ENCODE measurements around the gene RC3H2. TPM values are rescaled to one million over a fixed set of nuclear protein-coding genes. Genes with fewer than 3 reads are reported as not detected.
"Not testable (repeated sequence)": the region's sequence is repeated elsewhere in the genome, so short reads cannot be mapped to it uniquely, and the experiment has no call there.

Gene RC3H2
- total RNA-seq, 4 donors from 2014 or later = 42.5 to 163 (median 54.7) TPM

DNA sequence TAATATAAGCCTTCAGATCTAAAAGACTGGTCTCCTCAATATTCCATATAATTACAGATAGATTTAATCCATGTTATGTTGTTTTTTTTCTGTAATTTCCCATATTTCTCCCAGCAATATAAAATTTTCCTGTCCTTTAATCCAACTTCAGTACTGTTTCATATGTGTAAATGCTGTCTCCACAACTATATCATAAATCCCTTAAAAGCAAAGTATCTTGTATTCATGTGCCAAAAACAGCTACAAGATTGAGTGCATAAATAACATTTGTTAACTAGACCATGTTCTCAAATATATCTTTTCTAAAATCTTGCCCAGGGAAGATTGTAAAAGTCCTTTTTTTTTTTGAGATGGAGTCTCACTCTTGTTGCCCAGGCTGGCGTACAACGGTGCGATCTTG, 41.8 kb downstream of the RC3H2 start:
- intact Hi-C loops (cut with DNase I; ENCODE audit: low total_unique reads) (no loop called here), in situ Hi-C loops (cut with MboI; ENCODE audit: low pct_ligation_motif_present in 1 of 4, low pct_unique_long_range_greater_than_20kb in 1 of 4, low sequenced_read_pairs in 3 of 4) (no loop called here)
- Histone ChIP-seq H3K4me1 (no peaks in the 10 kb centered on the region), H3K4me3 (no peak overlapping the region), H3K27me3 (no peaks in the 10 kb centered on the region), H3K36me3 (peaks cover 0 to 25% (median 6%) of the 10 kb centered on the region in 4 donors), H3K27ac (no peak overlapping the region), H3K9me3 (no peaks in the 10 kb centered on the region)
- TF ChIP-seq POLR2AphosphoS5 (IDR thresholded peaks at IDR 0.05) = no peak
- TF ChIP-seq EP300 (IDR thresholded peaks at IDR 0.05; ENCODE audit: low read depth) = no peak
- no peak for TF ChIP-seq POLR2A (IDR thresholded peaks at IDR 0.05)
- TF ChIP-seq, protein P1, sequence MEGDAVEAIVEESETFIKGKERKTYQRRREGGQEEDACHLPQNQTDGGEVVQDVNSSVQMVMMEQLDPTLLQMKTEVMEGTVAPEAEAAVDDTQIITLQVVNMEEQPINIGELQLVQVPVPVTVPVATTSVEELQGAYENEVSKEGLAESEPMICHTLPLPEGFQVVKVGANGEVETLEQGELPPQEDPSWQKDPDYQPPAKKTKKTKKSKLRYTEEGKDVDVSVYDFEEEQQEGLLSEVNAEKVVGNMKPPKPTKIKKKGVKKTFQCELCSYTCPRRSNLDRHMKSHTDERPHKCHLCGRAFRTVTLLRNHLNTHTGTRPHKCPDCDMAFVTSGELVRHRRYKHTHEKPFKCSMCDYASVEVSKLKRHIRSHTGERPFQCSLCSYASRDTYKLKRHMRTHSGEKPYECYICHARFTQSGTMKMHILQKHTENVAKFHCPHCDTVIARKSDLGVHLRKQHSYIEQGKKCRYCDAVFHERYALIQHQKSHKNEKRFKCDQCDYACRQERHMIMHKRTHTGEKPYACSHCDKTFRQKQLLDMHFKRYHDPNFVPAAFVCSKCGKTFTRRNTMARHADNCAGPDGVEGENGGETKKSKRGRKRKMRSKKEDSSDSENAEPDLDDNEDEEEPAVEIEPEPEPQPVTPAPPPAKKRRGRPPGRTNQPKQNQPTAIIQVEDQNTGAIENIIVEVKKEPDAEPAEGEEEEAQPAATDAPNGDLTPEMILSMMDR (IDR thresholded peaks at IDR 0.05) = no peak
- 93% methylated on average over 3 of the region's 3 CpGs; no CpG with 5 or more reads in 1 of the 2 donors for WGBS, 2 donors (ENCODE audit: low coverage in 1 of 2)
- DNase-seq = no peak

DNA sequence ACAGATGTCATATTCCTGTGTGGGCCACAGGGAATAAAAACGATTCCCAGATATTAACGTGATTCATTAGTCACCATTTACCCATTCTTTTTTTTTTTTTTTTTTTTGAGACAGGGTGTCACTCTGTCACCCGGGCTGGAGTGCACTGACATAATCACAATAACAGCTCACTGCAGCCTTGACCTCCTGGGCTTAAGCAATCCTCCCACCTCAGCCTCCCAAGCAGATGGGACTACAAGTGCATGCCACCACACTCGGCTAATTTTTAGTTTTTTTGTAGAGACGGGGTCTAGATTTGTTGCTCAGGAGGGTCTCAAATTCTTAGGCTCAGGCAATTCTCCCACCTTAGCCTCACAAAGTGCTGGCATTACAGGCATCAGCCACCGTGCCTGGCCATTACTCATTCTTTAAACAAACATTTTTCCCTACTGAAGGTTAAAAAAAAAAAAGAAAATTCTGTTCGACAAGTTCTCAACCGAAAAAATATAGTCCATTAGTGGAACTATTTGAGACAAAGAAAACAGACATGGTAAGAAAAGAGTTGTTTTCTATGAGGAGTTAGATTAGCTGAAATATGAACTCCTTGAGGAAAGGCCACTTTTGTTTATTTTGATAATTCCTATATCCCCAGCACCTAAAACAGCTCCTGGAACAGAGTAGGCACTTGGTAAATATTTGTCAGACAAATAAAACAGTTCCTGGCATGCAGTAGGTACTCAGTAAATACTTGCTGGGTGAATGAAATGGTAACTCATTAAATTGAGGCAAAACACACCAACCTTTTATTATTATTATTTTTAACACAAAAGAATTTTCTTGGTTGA, 44.6 kb downstream of the RC3H2 start:
- DNase-seq = no peak
- intact Hi-C loops (cut with DNase I; ENCODE audit: low total_unique reads) = no loop called here

DNA sequence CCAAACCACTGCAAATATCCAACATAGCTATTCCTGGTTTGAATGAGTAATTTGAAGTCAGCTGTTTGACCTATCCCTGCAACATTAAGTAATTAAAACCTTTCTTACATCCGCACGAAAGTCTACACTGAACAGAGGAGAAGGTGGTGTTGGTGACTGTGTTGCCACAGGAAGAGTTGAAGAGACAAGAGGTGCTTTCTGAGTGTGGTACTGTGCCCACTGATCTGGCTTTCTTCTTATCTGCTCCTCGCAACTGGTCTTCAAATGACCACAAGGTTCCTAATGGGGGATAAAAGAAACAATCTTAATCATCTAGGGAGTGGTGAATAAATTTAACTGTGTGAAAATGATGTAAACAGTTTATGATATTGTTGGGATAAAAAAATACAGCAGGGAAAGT, 47.3 kb downstream of the RC3H2 start:
- in situ Hi-C loops (cut with MboI; ENCODE audit: low pct_ligation_motif_present in 1 of 4, low pct_unique_long_range_greater_than_20kb in 1 of 4, low sequenced_read_pairs in 3 of 4) = no loop called here
- H3K9me3 ChIP-seq = no peaks in the 10 kb centered on the region
- no peak for DNase-seq

More for the DNA sequence above, 44.6 kb downstream of the RC3H2 start:
- Histone ChIP-seq H3K4me1 (no peaks in the 10 kb centered on the region), H3K27ac (no peak overlapping the region), H3K4me3 (no peak overlapping the region), H3K36me3 (peaks cover 0 to 50% (median 14%) of the 10 kb centered on the region in 4 donors), H3K27me3 (no peaks in the 10 kb centered on the region), H3K9me3 (no peaks in the 10 kb centered on the region)
- in situ Hi-C loops (cut with MboI; ENCODE audit: low pct_ligation_motif_present in 1 of 4, low pct_unique_long_range_greater_than_20kb in 1 of 4, low sequenced_read_pairs in 3 of 4) = no loop called here
- 94 to 97% methylated on average over 5 to 8 of the region's 8 CpGs for WGBS, 2 donors (ENCODE audit: low coverage in 1 of 2)
- TF ChIP-seq, protein P1 (IDR thresholded peaks at IDR 0.05) = no peak

DNA sequence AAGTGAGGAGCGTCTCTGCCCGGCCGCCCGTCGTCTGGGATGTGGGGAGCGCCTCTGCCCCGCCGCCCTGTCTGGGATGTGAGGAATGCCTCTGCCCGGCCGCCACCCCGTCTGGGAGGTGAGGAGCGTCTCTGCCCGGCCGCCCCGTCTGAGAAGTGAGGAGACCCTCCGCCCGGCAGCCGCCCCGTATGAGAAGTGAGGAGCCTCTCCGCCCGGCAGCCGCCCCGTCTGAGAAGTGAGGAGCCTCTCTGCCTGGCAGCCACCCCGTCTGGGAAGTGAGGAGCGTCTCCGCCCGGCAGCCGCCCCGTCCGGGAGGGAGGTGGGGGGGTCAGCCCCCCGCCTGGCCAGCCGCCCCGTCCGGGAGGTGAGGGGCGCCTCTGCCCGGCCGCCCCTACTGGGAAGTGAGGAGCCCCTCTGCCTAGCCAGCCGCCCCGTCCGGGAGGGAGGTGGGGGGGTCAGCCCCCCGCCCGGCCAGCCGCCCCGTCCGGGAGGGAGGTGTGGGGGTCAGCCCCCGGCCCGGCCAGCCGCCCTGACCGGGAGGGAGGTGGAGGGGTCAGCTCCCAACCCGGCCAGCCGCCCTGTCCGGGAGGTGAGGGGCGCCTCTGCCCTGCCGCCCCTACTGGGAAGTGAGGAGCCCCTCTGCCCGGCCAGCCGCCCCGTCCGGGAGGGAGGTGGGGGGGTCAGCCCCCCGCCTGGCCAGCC, 52.9 kb downstream of the RC3H2 start:
- H3K4me3 ChIP-seq; DNase-seq; in situ Hi-C loops (cut with MboI; ENCODE audit: low pct_ligation_motif_present in 1 of 4, low pct_unique_long_range_greater_than_20kb in 1 of 4, low sequenced_read_pairs in 3 of 4); H3K27me3 ChIP-seq; H3K4me1 ChIP-seq; intact Hi-C loops (cut with DNase I; ENCODE audit: low total_unique reads); H3K27ac ChIP-seq; H3K9me3 ChIP-seq: not testable (repeated sequence)
- peaks cover 0 to 68% (median 33%) of the 10 kb centered on the region in 4 donors for H3K36me3 ChIP-seq
- WGBS, 2 donors (ENCODE audit: low coverage in 1 of 2) = 97% methylated on average over 25 of the region's 59 CpGs; no CpG with 5 or more reads in 1 of the 2 donors

More for the DNA sequence above, 47.3 kb downstream of the RC3H2 start:
- Histone ChIP-seq H3K27ac (no peak overlapping the region), H3K4me3 (no peak overlapping the region), H3K36me3 (peaks cover 0 to 64% (median 23%) of the 10 kb centered on the region in 4 donors), H3K27me3 (no peaks in the 10 kb centered on the region), H3K4me1 (no peaks in the 10 kb centered on the region)
- intact Hi-C loops (cut with DNase I; ENCODE audit: low total_unique reads) = no loop called here
- TF ChIP-seq POLR2A (IDR thresholded peaks at IDR 0.05) = no peak
- TF ChIP-seq, protein P1 (IDR thresholded peaks at IDR 0.05) = no peak
- no peak for TF ChIP-seq POLR2AphosphoS5 (IDR thresholded peaks at IDR 0.05)
- no peak for TF ChIP-seq EP300 (IDR thresholded peaks at IDR 0.05; ENCODE audit: low read depth)
- WGBS, 2 donors (ENCODE audit: low coverage in 1 of 2) = 94% methylated on average over 3 of the region's 3 CpGs

All from transverse colon (tissue), 4 donors.